LNCaP clone FGC (cell line): ENCODE data around the gene PCBP3.
"Not testable (repeated sequence)": the region's sequence is repeated elsewhere in the genome, so short reads cannot be mapped to it uniquely, and the experiment has no call there.

Experiments used
- DNase-seq: peaks from one replicate; pipeline ENCODE4 v3.0.0-alpha.2; 2011; ENCODE audit warnings: low read depth
- H3K4me3 ChIP-seq: 2 replicates; pipeline ENCODE4 v1.5.1; 2011; ENCODE audit warnings: mild to moderate bottlenecking, low read depth, low read length, control low read depth
- CTCF ChIP-seq: IDR thresholded peaks from 2 replicates; pipeline ENCODE4 v1.5.1; 2012; ENCODE audit warnings: mild to moderate bottlenecking; ENCODE audit not compliant: control insufficient read depth, insufficient read depth; ENCODE audit errors: extremely low read depth

Gene PCBP3

GRCh38 chr21:45948576-45949141 is 305.1 kb downstream of the PCBP3 start:
- no peak for DNase-seq
- no peak for TF ChIP-seq CTCF

GRCh38 chr21:45949928-45950739 is 306.6 kb downstream of the PCBP3 start:
- H3K4me3 ChIP-seq, result no peak overlapping the region
- no peak for DNase-seq

More at GRCh38 chr21:45948576-45949141, 305.1 kb downstream of the PCBP3 start:
- no peak overlapping the region for H3K4me3 ChIP-seq

GRCh38 chr21:45950740-45951515 is 307.4 kb downstream of the PCBP3 start:
- TF ChIP-seq CTCF, result no peak
- peak; percentile 54 for DNase-seq
- H3K4me3 ChIP-seq, result no peak overlapping the region

More at GRCh38 chr21:45949928-45950739, 306.6 kb downstream of the PCBP3 start:
- TF ChIP-seq CTCF, result no peak

- no peak for TF ChIP-seq CTCF
Observed at GRCh38 chr21:45951676-45952075, 308.2 kb downstream of the PCBP3 start.

GRCh38 chr21:45952527-45952926 is 309.0 kb downstream of the PCBP3 start:
- not testable (repeated sequence) for H3K4me3 ChIP-seq, DNase-seq

More at GRCh38 chr21:45951676-45952075, 308.2 kb downstream of the PCBP3 start:
- H3K4me3 ChIP-seq, result no peak overlapping the region
- no peak for DNase-seq

GRCh38 chr21:45952974-45953373 is 309.4 kb downstream of the PCBP3 start:
- no peak for TF ChIP-seq CTCF
- H3K4me3 ChIP-seq, result no peak overlapping the region

GRCh38 chr21:45954261-45954660 is 310.7 kb downstream of the PCBP3 start:
- DNase-seq, result no peak
- H3K4me3 ChIP-seq, result no peak overlapping the region
- no peak for TF ChIP-seq CTCF

More at GRCh38 chr21:45952974-45953373, 309.4 kb downstream of the PCBP3 start:
- no peak for DNase-seq
